HCT116 (cell line): Measurements from ENCODE around the gene NUP210. TPM values are rescaled to one million over a fixed set of nuclear protein-coding genes. Genes with fewer than 3 reads are reported as not detected.

Source experiments
- ATAC-seq: fragments of 200-7000 bp; cut with Tn5 transposase; 2 replicates; pipeline ENCODE4 v1.9.1; 2020; ENCODE audit warnings: mild to moderate bottlenecking, moderate library complexity
- BruUV-seq: library from RNA; stranded (reverse); fragments of 400-500 nt; replicated peaks from 2 replicates; lab custom pipeline; 2021; lab: Mats Ljungman, UMichigan
- CTCF ChIA-PET: fragments of 300-600 bp; sonication (Branson Sonifier 250); formaldehyde crosslinking; loops from one replicate; lab custom pipeline; 2021; ENCODE audit warnings: antibody characterized with exemption; lab: Charles Lee
- POLR2A ChIA-PET: fragments of 300-600, 350-600 bp; sonication (Branson Sonifier 250); formaldehyde crosslinking; loops from one replicate; lab custom pipeline; 2021; ENCODE audit warnings: antibody characterized with exemption; lab: Charles Lee
- RAD21 ChIA-PET, 2 experiments: fragments of 300-600 bp; sonication (Branson Sonifier 250); formaldehyde crosslinking; loops; one replicate each; lab custom pipeline; 2023; ENCODE audit warnings: low total read pairs in 2 of 2; ENCODE audit not compliant: uncharacterized antibody in 2 of 2, unreplicated experiment in 2 of 2, low non-redundant PET in 1 of 2; lab: Charles Lee
- DNase-seq: peaks from one replicate; pipeline ENCODE4 v3.0.0-alpha.2; 2010; ENCODE audit warnings: low read depth, low spot score
- H2AFZ ChIP-seq: fragments of 200-600 bp; shearing (Covaris generic), sonication (generic); 2 replicates; pipeline ENCODE4 v1.6.1; 2017; ENCODE audit warnings: low read depth, mixed run types, mixed read lengths, antibody characterized with exemption, low read length; ENCODE audit not compliant: poor library complexity, severe bottlenecking
- H3K27ac ChIP-seq: 2 replicates; pipeline ENCODE4 v1.5.1; 2012; ENCODE audit warnings: low read depth, low read length
- H3K27me3 ChIP-seq: fragments of 200-600 bp; sonication (generic); 2 replicates; pipeline ENCODE4 v1.6.1; 2016; ENCODE audit warnings: mixed run types, low read length, mixed read lengths; ENCODE audit not compliant: insufficient read depth
- H3K36me3 ChIP-seq, 2 experiments: fragments of 200-500 bp in 1 of 2; fragments of 200-600 bp in 1 of 2; sonication (Bioruptor generic) in 1 of 2; sonication (generic) in 1 of 2; 2 replicates each; pipeline versions ENCODE4 v1.5.1 to v1.6.1; 2014 to 2016; ENCODE audit warnings: low read length in 2 of 2, inconsistent platforms in 1 of 2, mixed read lengths in 1 of 2, mixed run types in 1 of 2; ENCODE audit not compliant: insufficient read depth in 2 of 2, control insufficient read depth in 1 of 2
- H3K4me1 ChIP-seq, 2 experiments: fragments of 200-600 bp in 1 of 2; sonication (generic) in 1 of 2; 2 replicates each; pipeline versions ENCODE4 v1.5.1 to v1.6.1; 2012 to 2017; ENCODE audit warnings: low read length in 2 of 2, inconsistent platforms in 1 of 2, mild to moderate bottlenecking in 1 of 2, mixed read lengths in 1 of 2, mixed run types in 1 of 2, moderate library complexity in 1 of 2; ENCODE audit not compliant: insufficient read depth in 2 of 2, control insufficient read depth in 1 of 2
- H3K4me2 ChIP-seq: fragments of 200-600 bp; sonication (generic); 2 replicates; pipeline ENCODE4 v1.6.1; 2017; ENCODE audit warnings: mixed run types, low read length, mixed read lengths
- H3K4me3 ChIP-seq, 2 experiments: fragments of 200-600 bp in 1 of 2; sonication (generic) in 1 of 2; replicated peaks in 1 of 2; 2 replicates each; pipeline ENCODE4 v1.5.1; 2011 to 2016; ENCODE audit warnings: low read length in 2 of 2, control low read depth in 1 of 2, low read depth in 1 of 2, mild to moderate bottlenecking in 1 of 2, mixed read lengths in 1 of 2, mixed run types in 1 of 2
- H3K79me2 ChIP-seq: fragments of 200-600 bp; sonication (generic); 2 replicates; pipeline ENCODE4 v1.6.1; 2017; ENCODE audit warnings: mild to moderate bottlenecking, mixed run types, low read length, moderate library complexity, mixed read lengths; ENCODE audit not compliant: insufficient read depth
- H3K9ac ChIP-seq: fragments of 200-600 bp; sonication (generic); 2 replicates; pipeline ENCODE4 v1.6.1; 2016; ENCODE audit warnings: low read length, mixed read lengths
- H3K9me2 ChIP-seq: fragments of 200-600 bp; sonication (generic), shearing (Covaris generic); 2 replicates; pipeline ENCODE4 v1.6.1; 2017; ENCODE audit warnings: mixed run types, mild to moderate bottlenecking, moderate library complexity; ENCODE audit not compliant: insufficient read depth
- H3K9me3 ChIP-seq, 2 experiments: fragments of 200-500 bp in 1 of 2; fragments of 200-600 bp in 1 of 2; sonication (Bioruptor generic) in 1 of 2; sonication (generic) in 1 of 2; 2 replicates each; pipeline ENCODE4 v1.6.1; 2014 to 2017; ENCODE audit warnings: low read length in 2 of 2, mixed read lengths in 2 of 2, inconsistent platforms in 1 of 2, low read depth in 1 of 2, mild to moderate bottlenecking in 1 of 2, mixed run types in 1 of 2, moderate library complexity in 1 of 2; ENCODE audit not compliant: control insufficient read depth in 1 of 2, insufficient read depth in 1 of 2
- H4K20me1 ChIP-seq: fragments of 200-600 bp; sonication (generic), shearing (Covaris generic); 2 replicates; pipeline ENCODE4 v1.6.1; 2017; ENCODE audit warnings: mixed run types, mild to moderate bottlenecking, moderate library complexity; ENCODE audit not compliant: insufficient read depth
- EGR1 ChIP-seq: IDR thresholded peaks from 2 replicates; pipeline ENCODE4 v1.6.1; 2012; ENCODE audit warnings: low read depth
- EZH2 ChIP-seq: fragments of 200-600 bp; sonication (generic); IDR thresholded peaks from 2 replicates; pipeline ENCODE4 v1.6.1; 2017; ENCODE audit warnings: antibody characterized with exemption, mixed run types
- POLR2A ChIP-seq: IDR thresholded peaks from 2 replicates; pipeline ENCODE4 v1.7.0; 2011; ENCODE audit warnings: borderline replicate concordance; ENCODE audit not compliant: insufficient read depth, insufficient read length; ENCODE audit errors: extremely low read depth
- POLR2AphosphoS5 ChIP-seq: IDR thresholded peaks from 2 replicates; pipeline ENCODE4 v1.6.1; 2011; ENCODE audit warnings: mild to moderate bottlenecking, low read depth, low read length, moderate library complexity
- SIN3A ChIP-seq: IDR thresholded peaks from 2 replicates; pipeline ENCODE4 v1.6.1; 2012; ENCODE audit warnings: low read depth
- SP1 ChIP-seq: IDR thresholded peaks from 2 replicates; pipeline ENCODE4 v1.6.1; 2012; ENCODE audit warnings: low read depth
- ZBTB33 ChIP-seq: IDR thresholded peaks from 2 replicates; pipeline ENCODE4 v1.6.1; 2011; ENCODE audit warnings: mild to moderate bottlenecking, low read length, moderate library complexity; ENCODE audit not compliant: insufficient replicate concordance; ENCODE audit errors: extremely low read depth
- ZFX ChIP-seq: fragments of 450-650 bp; IDR thresholded peaks from 2 replicates; pipeline ENCODE4 v1.6.1; 2017
- intact Hi-C: fragments of 100-400 bp; cut with micrococcal nuclease; formaldehyde crosslinking; loops from 2 replicates; pipeline ENCODE4 v1.10.0; 2022
- total RNA-seq: library from RNA; stranded (reverse); gene quantifications from one replicate; pipeline ENCODE4 v1.2.1, GENCODE V29; 2021; ENCODE audit not compliant: unreplicated experiment

NUP210 gene
- total RNA-seq, 1 experiment from 2014 or later = 74.9 TPM

DNA sequence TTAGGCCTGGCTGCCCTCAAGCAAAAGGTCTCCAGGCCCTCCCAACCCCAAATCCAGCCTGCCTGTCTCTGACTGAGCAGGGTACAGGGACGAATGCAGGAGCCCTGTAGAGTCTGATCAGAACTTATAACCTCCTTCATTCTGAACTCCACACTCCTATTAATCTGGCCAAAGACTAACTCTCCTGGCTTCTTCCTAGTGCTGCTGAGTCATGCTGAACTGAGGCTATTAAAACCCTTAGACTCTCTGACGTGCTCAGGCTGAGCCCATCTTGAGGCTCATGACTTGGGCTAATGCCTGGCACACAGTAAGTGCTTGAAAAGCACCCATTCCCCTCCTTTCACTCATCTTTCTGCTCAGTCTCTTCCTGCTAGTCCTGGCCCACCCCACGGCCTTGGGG is 81.9 kb downstream of the NUP210 start (continued):
- TF ChIP-seq ZBTB33 (no peak), EGR1 (no peak)
- TF ChIP-seq, all 23 proteins: peak for 0

- Histone ChIP-seq H3K9ac (no peak overlapping the region), H3K9me2 (no peaks in the 10 kb centered on the region), H3K4me2 (no peak overlapping the region), H2AFZ (no peak overlapping the region), H3K4me3 (no peak overlapping the region)
- intact Hi-C loops = no loop called here
- RAD21 ChIA-PET = no interaction called here
- POLR2A ChIA-PET = no interaction called here
- DNase-seq = no peak
- TF ChIP-seq SP1 = no peak
- no peak for TF ChIP-seq POLR2AphosphoS5
- TF ChIP-seq ZFX = no peak
- TF ChIP-seq SIN3A = no peak
- no peak for TF ChIP-seq POLR2A
- no peak for TF ChIP-seq EZH2
- TF ChIP-seq, all 23 proteins: peak for 0
- ATAC-seq = no peak
- H3K27me3 ChIP-seq = no peaks in the 10 kb centered on the region
- BruUV-seq = no TSS peak
- H3K27ac ChIP-seq = no peak overlapping the region
- CTCF ChIA-PET = no interaction called here
- H3K9me3 ChIP-seq = no peaks in the 10 kb centered on the region
- no peaks in the 10 kb centered on the region for H3K4me1 ChIP-seq
- H4K20me1 ChIP-seq = no peaks in the 10 kb centered on the region
- H3K36me3 ChIP-seq = peaks cover 4 to 8% of the 10 kb centered on the region in 2 experiments; a peak in 3 of 4 replicates
- H3K79me2 ChIP-seq = no peaks in the 10 kb centered on the region
Measured at GRCh38 chr3:13336592-13336991, 83.5 kb downstream of the NUP210 start.
